Measurements from ENCODE around the gene SLC25A51.

The SLC25A51 gene

GRCh38 chr9:37936965-37937364 lies 33.0 kb upstream of the SLC25A51 start:
- H3K4me3 ChIP-seq (ENCODE audit: low read length) = no peak overlapping the region; the same call in 1 of the 2 replicates
- DNase-seq (ENCODE audit: low read depth) = peak; percentile 77
- no peak for TF ChIP-seq CTCF (conservative IDR thresholded peaks at IDR 0.05; ENCODE audit: low read length)

- TF ChIP-seq CTCF (conservative IDR thresholded peaks at IDR 0.05; ENCODE audit: low read length) = no peak
- no peak for DNase-seq (ENCODE audit: low read depth)
- H3K4me3 ChIP-seq (ENCODE audit: low read length) = no peak overlapping the region
These were observed 32.4 kb upstream of the SLC25A51 start for GRCh38 chr9:37936376-37936775.

- no peak for TF ChIP-seq CTCF (conservative IDR thresholded peaks at IDR 0.05; ENCODE audit: low read length)
These were observed 31.2 kb upstream of the SLC25A51 start for GRCh38 chr9:37935096-37935495.

GRCh38 chr9:37931592-37931991 lies 27.7 kb upstream of the SLC25A51 start:
- no peak for TF ChIP-seq CTCF (conservative IDR thresholded peaks at IDR 0.05; ENCODE audit: low read length)
- DNase-seq (ENCODE audit: low read depth) = peak; percentile 56
- no peak overlapping the region for H3K4me3 ChIP-seq (ENCODE audit: low read length)

More at GRCh38 chr9:37935096-37935495, 31.2 kb upstream of the SLC25A51 start:
- no peak for DNase-seq (ENCODE audit: low read depth)
- no peak overlapping the region for H3K4me3 ChIP-seq (ENCODE audit: low read length)

GRCh38 chr9:37929441-37929895 lies 25.5 kb upstream of the SLC25A51 start:
- DNase-seq (ENCODE audit: low read depth) = peak; percentile 64
- TF ChIP-seq CTCF (conservative IDR thresholded peaks at IDR 0.05; ENCODE audit: low read length) = no peak
- no peak overlapping the region for H3K4me3 ChIP-seq (ENCODE audit: low read length)

GRCh38 chr9:37928552-37929430 lies 24.9 kb upstream of the SLC25A51 start:
- no peak for TF ChIP-seq CTCF (conservative IDR thresholded peaks at IDR 0.05; ENCODE audit: low read length)
- H3K4me3 ChIP-seq (ENCODE audit: low read length) = no peak overlapping the region
- DNase-seq (ENCODE audit: low read depth) = no peak

Data from AG10803 (cell line).